H9 (cell line): ENCODE data around the gene TRIM22. TPM values are rescaled to one million over a fixed set of nuclear protein-coding genes. Genes with fewer than 3 reads are reported as not detected.
"Not testable (repeated sequence)": the region's sequence is repeated elsewhere in the genome, so short reads cannot be mapped to it uniquely, and the experiment has no call there.

ENCODE experiments used
- DNase-seq: peaks from one replicate; pipeline ENCODE4 v3.0.0-alpha.2; 2017
- H2AFZ ChIP-seq: one replicate; pipeline ENCODE4 v1.6.1; 2013; ENCODE audit warnings: mild to moderate bottlenecking, low read length, control low read depth, moderate library complexity
- H2AK5ac ChIP-seq: 2 replicates; pipeline ENCODE4 v1.6.1; 2013; ENCODE audit warnings: low read length, control low read depth, mixed read lengths; ENCODE audit not compliant: insufficient read length
- H2BK120ac ChIP-seq: one replicate; pipeline ENCODE4 v1.6.1; 2013; ENCODE audit warnings: low read depth, mild to moderate bottlenecking, low read length, control low read depth, inconsistent platforms; ENCODE audit not compliant: poor library complexity, severe bottlenecking
- H2BK12ac ChIP-seq: 2 replicates; pipeline ENCODE4 v1.6.1; 2013; ENCODE audit warnings: low read length, control low read depth, mixed read lengths, low read depth; ENCODE audit not compliant: insufficient read length
- H2BK15ac ChIP-seq: 2 replicates; pipeline ENCODE4 v1.6.1; 2013; ENCODE audit warnings: low read depth, low read length, control low read depth
- H2BK20ac ChIP-seq: one replicate; pipeline ENCODE4 v1.6.1; 2013; ENCODE audit warnings: low read depth, mild to moderate bottlenecking, low read length, control low read depth, inconsistent platforms; ENCODE audit not compliant: poor library complexity, severe bottlenecking
- H2BK5ac ChIP-seq: 2 replicates; pipeline ENCODE4 v1.6.1; 2013; ENCODE audit warnings: low read length, control low read depth, mixed read lengths; ENCODE audit not compliant: insufficient read length
- H3K14ac ChIP-seq: 2 replicates; pipeline ENCODE4 v1.6.1; 2013; ENCODE audit warnings: low read length, control low read depth; ENCODE audit not compliant: insufficient read depth
- H3K18ac ChIP-seq: 2 replicates; pipeline ENCODE4 v1.6.1; 2013; ENCODE audit warnings: low read depth, mild to moderate bottlenecking, mixed read lengths, low read length, control low read depth; ENCODE audit not compliant: insufficient read length
- H3K23ac ChIP-seq: 2 replicates; pipeline ENCODE4 v1.6.1; 2013; ENCODE audit warnings: low read length, control low read depth, mixed read lengths, low read depth; ENCODE audit not compliant: insufficient read length
- H3K23me2 ChIP-seq: 2 replicates; pipeline ENCODE4 v1.6.1; 2013; ENCODE audit warnings: low read depth, mild to moderate bottlenecking, mixed read lengths, low read length, control low read depth; ENCODE audit not compliant: insufficient read length, poor library complexity, severe bottlenecking
- H3K27ac ChIP-seq: 2 replicates; pipeline ENCODE4 v1.5.1; 2013; ENCODE audit warnings: low read length, control low read depth, mixed read lengths, low read depth; ENCODE audit not compliant: insufficient read length
- H3K27me3 ChIP-seq: 2 replicates; pipeline ENCODE4 v1.6.1; 2013; ENCODE audit warnings: low read length, control low read depth, inconsistent platforms; ENCODE audit not compliant: insufficient read depth
- H3K4ac ChIP-seq: 2 replicates; pipeline ENCODE4 v1.6.1; 2013; ENCODE audit warnings: low read depth, mild to moderate bottlenecking, control low read depth, inconsistent platforms, low read length, moderate library complexity
- H3K4me1 ChIP-seq: 2 replicates; pipeline ENCODE4 v1.6.1; 2013; ENCODE audit warnings: low read length, control low read depth, inconsistent platforms; ENCODE audit not compliant: insufficient read depth
- H3K4me2 ChIP-seq: 2 replicates; pipeline ENCODE4 v1.6.1; 2013; ENCODE audit warnings: low read length, control low read depth, mixed read lengths; ENCODE audit not compliant: insufficient read length, insufficient read depth
- H3K56ac ChIP-seq: 2 replicates; pipeline ENCODE4 v1.6.1; 2013; ENCODE audit warnings: low read depth, mild to moderate bottlenecking, mixed read lengths, low read length, control low read depth; ENCODE audit not compliant: insufficient read length
- H3K79me1 ChIP-seq: 2 replicates; pipeline ENCODE4 v1.6.1; 2013; ENCODE audit warnings: low read depth, mild to moderate bottlenecking, moderate library complexity, low read length, control low read depth, inconsistent platforms; ENCODE audit not compliant: insufficient read depth, poor library complexity, severe bottlenecking
- H3K79me2 ChIP-seq: 2 replicates; pipeline ENCODE4 v1.6.1; 2013; ENCODE audit warnings: low read length, control low read depth, inconsistent platforms; ENCODE audit not compliant: insufficient read depth
- H3K9ac ChIP-seq: 2 replicates; pipeline ENCODE4 v1.6.1; 2013; ENCODE audit warnings: low read length, control low read depth, mixed read lengths; ENCODE audit not compliant: insufficient read length; ENCODE audit errors: extremely low read depth
- H3K9me3 ChIP-seq: one replicate; pipeline ENCODE4 v1.6.1; 2013; ENCODE audit warnings: low read depth, low read length, inconsistent platforms; ENCODE audit not compliant: control insufficient read depth
- H3T11ph ChIP-seq: one replicate; pipeline ENCODE4 v1.6.1; 2013; ENCODE audit warnings: mild to moderate bottlenecking, low read length, control low read depth, inconsistent platforms
- H4K20me1 ChIP-seq: one replicate; pipeline ENCODE4 v1.6.1; 2013; ENCODE audit not compliant: control insufficient read depth, insufficient read length, insufficient read depth
- H4K5ac ChIP-seq: 2 replicates; pipeline ENCODE4 v1.6.1; 2013; ENCODE audit warnings: low read depth, mild to moderate bottlenecking, mixed read lengths, low read length, control low read depth; ENCODE audit not compliant: insufficient read length
- H4K8ac ChIP-seq: replicated peaks from 2 replicates; pipeline ENCODE4 v1.6.1; 2013; ENCODE audit warnings: low read length, control low read depth, mixed read lengths, low read depth; ENCODE audit not compliant: insufficient read length
- H4K91ac ChIP-seq: 2 replicates; pipeline ENCODE4 v1.6.1; 2013; ENCODE audit warnings: low read depth, mild to moderate bottlenecking, moderate library complexity, mixed read lengths, low read length, control low read depth; ENCODE audit not compliant: insufficient read length
- H3K27ac Mint-ChIP-seq, 3 experiments: 2 replicates in 2 of 3; 3 replicates in 1 of 3; pipeline ENCODE4 v1.8.0; 2020 to 2021; ENCODE audit warnings: mixed read lengths in 3 of 3, mild to moderate bottlenecking in 1 of 3, moderate library complexity in 1 of 3
- H3K27me3 Mint-ChIP-seq: 2 replicates; pipeline ENCODE4 v1.8.0; 2021; ENCODE audit warnings: low read depth, mild to moderate bottlenecking, moderate library complexity, mixed read lengths
- H3K36me3 Mint-ChIP-seq, 3 experiments: 2 replicates in 2 of 3; 3 replicates in 1 of 3; pipeline ENCODE4 v1.8.0; 2020 to 2021; ENCODE audit warnings: low read depth in 3 of 3, mixed read lengths in 3 of 3; ENCODE audit not compliant: insufficient read depth in 1 of 3
- H3K4me1 Mint-ChIP-seq, 2 experiments: 2 replicates each; pipeline ENCODE4 v1.8.0; 2020; ENCODE audit warnings: mixed read lengths in 2 of 2
- H3K4me3 Mint-ChIP-seq, 2 experiments: 2 replicates in 1 of 2; 3 replicates in 1 of 2; pipeline ENCODE4 v1.8.0; 2020 to 2021; ENCODE audit warnings: mild to moderate bottlenecking in 2 of 2, mixed read lengths in 2 of 2, moderate library complexity in 1 of 2
- H3K9me3 Mint-ChIP-seq, 2 experiments: 2 replicates in 1 of 2; 3 replicates in 1 of 2; pipeline ENCODE4 v1.8.0; 2020; ENCODE audit warnings: mild to moderate bottlenecking in 2 of 2, mixed read lengths in 2 of 2, moderate library complexity in 1 of 2
- WGBS: extraction: QIAGEN DNeasy Blood & Tissue Kit; methylation state at CpG from one replicate; pipeline ENCODE4 v1.1.7; 2013; ENCODE audit warnings: missing lambda C conversion rate, low lambda C conversion rate, mixed read lengths; ENCODE audit not compliant: insufficient read length; ENCODE audit errors: extremely low coverage; 5-methylcytosine and 5-hydroxymethylcytosine counted together
- total RNA-seq: library from RNA; stranded (reverse); gene quantifications from 2 replicates; pipeline ENCODE4 v1.2.1, GENCODE V29; 2021
- TF ChIP-seq, protein P1 (sequence below): fragments of 200-600 bp; sonication (generic); conservative IDR thresholded peaks from 3 replicates; pipeline ENCODE4 v1.8.0; 2021; ENCODE audit warnings: antibody characterized with exemption, mild to moderate bottlenecking

The TRIM22 gene
- total RNA-seq, 1 experiment from 2014 or later: 78.6 TPM

DNA sequence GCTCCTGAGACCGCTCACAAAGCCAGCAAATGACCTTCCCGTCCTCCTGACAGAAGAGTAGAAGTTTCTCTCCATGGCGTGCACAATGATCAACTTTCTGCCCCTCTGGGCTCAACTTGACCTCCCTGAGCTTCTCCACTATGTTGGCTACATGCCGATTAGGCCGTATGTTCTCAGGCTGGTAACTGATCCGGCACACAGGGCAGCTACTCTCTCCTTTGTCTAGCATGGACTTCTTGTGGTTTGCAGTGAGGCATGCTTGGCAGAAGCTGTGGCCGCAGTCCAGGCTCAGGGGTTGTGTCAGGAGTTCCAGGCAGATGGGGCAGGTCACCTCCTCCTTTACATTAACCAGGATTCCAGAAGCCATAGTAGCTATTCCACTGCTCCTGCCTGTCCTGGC, 9.8 kb upstream of the TRIM22 start:
- Histone ChIP-seq H2BK12ac (no peak overlapping the region), H4K8ac (no peak overlapping the region), H3T11ph (no peak overlapping the region), H2AK5ac (no peak overlapping the region), H3K23ac (no peak overlapping the region), H3K4me2 (no peak overlapping the region), H2BK20ac (no peak overlapping the region), H3K27ac (no peak overlapping the region), H3K79me1 (no peaks in the 10 kb centered on the region), H3K9ac (no peak overlapping the region), H3K4ac (no peak overlapping the region), H2BK15ac (no peak overlapping the region), H4K20me1 (no peaks in the 10 kb centered on the region), H2BK5ac (no peak overlapping the region), H2BK120ac (no peak overlapping the region), H3K27me3 (no peaks in the 10 kb centered on the region), H3K23me2 (peaks cover 3% of the 10 kb centered on the region), H2AFZ (no peak overlapping the region), H3K79me2 (no peaks in the 10 kb centered on the region; the same call in 1 of the 2 replicates), H4K91ac (no peak overlapping the region), H4K5ac (no peak overlapping the region), H3K4me1 (no peaks in the 10 kb centered on the region; the same call in 1 of the 2 replicates), H3K14ac (no peak overlapping the region), H3K9me3 (no peaks in the 10 kb centered on the region), H3K56ac (no peak overlapping the region), H3K18ac (no peak overlapping the region)
- TF ChIP-seq, protein P1, sequence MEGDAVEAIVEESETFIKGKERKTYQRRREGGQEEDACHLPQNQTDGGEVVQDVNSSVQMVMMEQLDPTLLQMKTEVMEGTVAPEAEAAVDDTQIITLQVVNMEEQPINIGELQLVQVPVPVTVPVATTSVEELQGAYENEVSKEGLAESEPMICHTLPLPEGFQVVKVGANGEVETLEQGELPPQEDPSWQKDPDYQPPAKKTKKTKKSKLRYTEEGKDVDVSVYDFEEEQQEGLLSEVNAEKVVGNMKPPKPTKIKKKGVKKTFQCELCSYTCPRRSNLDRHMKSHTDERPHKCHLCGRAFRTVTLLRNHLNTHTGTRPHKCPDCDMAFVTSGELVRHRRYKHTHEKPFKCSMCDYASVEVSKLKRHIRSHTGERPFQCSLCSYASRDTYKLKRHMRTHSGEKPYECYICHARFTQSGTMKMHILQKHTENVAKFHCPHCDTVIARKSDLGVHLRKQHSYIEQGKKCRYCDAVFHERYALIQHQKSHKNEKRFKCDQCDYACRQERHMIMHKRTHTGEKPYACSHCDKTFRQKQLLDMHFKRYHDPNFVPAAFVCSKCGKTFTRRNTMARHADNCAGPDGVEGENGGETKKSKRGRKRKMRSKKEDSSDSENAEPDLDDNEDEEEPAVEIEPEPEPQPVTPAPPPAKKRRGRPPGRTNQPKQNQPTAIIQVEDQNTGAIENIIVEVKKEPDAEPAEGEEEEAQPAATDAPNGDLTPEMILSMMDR: no peak
- Mint-ChIP-seq H3K36me3 (peaks cover 35 to 58% (median 50%) of the 10 kb centered on the region in 3 experiments), H3K27ac (no peak overlapping the region; a peak in 1 of 7 replicates), H3K27me3 (no peaks in the 10 kb centered on the region), H3K4me1 (peaks cover 14 to 15% of the 10 kb centered on the region in 2 experiments), H3K9me3 (peaks cover 8 to 10% of the 10 kb centered on the region in 2 experiments; a peak in 4 of 5 replicates), H3K4me3 (no peak overlapping the region)
- no CpG with 5 or more reads among the region's 7 CpGs for WGBS
- DNase-seq: no peak

DNA sequence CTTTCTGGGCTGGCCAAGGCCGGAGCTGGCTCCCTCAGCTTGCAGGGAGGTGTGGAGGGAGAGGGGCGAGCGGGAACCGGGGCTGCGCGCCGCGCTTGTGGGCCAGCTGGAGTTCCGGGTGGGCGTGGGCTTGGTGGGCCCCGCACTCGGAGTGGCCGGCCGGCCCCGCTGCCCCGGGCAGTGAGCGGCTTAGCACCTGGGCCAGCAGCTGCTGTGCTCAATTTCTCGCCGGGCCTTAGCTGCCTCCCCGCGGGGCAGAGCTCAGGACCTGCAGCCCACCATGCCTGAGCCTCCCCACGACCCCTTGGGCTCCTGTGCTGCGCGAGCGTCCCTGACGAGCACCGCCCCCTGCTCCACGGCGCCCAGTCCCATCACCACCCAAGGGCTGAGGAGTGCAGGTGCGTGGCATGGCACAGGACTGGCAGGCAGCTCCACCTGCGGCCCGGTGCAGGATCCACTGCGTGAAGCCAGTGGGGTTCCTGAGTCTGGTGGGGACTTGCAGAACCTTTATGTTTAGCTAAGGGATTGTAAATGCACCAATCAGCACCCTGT, 6.6 kb upstream of the TRIM22 start:
- not testable (repeated sequence) for H4K8ac ChIP-seq, H3K27ac ChIP-seq, H3K4ac ChIP-seq, H3K4me1 ChIP-seq, H3K23me2 ChIP-seq, H2BK5ac ChIP-seq, H3K4me3 Mint-ChIP-seq, H3K9ac ChIP-seq, H4K5ac ChIP-seq, H2AFZ ChIP-seq, H3K4me2 ChIP-seq, H2BK12ac ChIP-seq, H3K79me1 ChIP-seq, H3K9me3 ChIP-seq, H2BK20ac ChIP-seq, H3K14ac ChIP-seq, H3K56ac ChIP-seq, H3K27ac Mint-ChIP-seq, H2BK15ac ChIP-seq, H3K79me2 ChIP-seq, H3K18ac ChIP-seq, H2BK120ac ChIP-seq, H3K27me3 ChIP-seq, H3T11ph ChIP-seq, H3K27me3 Mint-ChIP-seq, H2AK5ac ChIP-seq, DNase-seq, H4K20me1 ChIP-seq, H3K23ac ChIP-seq, H4K91ac ChIP-seq
- WGBS: no CpG with 5 or more reads among the region's 33 CpGs
- H3K36me3 Mint-ChIP-seq: peaks cover 27 to 42% (median 35%) of the 10 kb centered on the region in 3 experiments
- peaks cover 7 to 10% of the 10 kb centered on the region in 2 experiments for H3K9me3 Mint-ChIP-seq
- peaks cover 18 to 23% of the 10 kb centered on the region in 2 experiments for H3K4me1 Mint-ChIP-seq
